ENCODE measurements around the gene KATNB1.

DNA sequence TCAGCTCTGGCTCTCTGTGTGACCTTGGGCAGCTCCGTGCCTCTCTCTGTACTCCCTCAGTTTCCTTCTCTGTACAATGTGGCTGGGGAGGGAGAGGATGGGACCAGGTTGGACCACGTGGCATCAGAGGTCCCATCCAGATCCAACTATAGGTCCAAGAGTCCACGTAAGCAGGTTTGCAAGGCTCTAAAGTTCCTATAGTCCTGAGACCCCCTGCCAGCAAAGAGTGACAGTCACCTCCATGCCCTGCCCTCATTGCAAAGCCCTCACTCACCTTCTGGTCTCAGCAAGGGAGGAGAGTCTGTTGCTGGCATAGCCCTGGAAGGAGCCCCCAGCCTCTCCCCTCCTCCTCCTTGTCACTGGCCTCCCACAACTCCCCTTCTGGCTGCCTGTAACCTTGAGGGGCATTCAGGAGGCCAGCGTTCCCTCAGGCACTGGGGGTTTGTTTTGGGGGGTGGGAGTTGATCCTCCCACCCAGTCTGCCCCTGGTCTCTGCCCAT is 47.0 kb upstream of the KATNB1 start:
- TF ChIP-seq POLR2A (IDR thresholded peaks at IDR 0.05) = no peak
- TF ChIP-seq, protein P1, sequence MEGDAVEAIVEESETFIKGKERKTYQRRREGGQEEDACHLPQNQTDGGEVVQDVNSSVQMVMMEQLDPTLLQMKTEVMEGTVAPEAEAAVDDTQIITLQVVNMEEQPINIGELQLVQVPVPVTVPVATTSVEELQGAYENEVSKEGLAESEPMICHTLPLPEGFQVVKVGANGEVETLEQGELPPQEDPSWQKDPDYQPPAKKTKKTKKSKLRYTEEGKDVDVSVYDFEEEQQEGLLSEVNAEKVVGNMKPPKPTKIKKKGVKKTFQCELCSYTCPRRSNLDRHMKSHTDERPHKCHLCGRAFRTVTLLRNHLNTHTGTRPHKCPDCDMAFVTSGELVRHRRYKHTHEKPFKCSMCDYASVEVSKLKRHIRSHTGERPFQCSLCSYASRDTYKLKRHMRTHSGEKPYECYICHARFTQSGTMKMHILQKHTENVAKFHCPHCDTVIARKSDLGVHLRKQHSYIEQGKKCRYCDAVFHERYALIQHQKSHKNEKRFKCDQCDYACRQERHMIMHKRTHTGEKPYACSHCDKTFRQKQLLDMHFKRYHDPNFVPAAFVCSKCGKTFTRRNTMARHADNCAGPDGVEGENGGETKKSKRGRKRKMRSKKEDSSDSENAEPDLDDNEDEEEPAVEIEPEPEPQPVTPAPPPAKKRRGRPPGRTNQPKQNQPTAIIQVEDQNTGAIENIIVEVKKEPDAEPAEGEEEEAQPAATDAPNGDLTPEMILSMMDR (IDR thresholded peaks at IDR 0.05) = no peak

All from right lobe of liver (tissue), 4 donors.